ENCODE results near the gene CD151.

The CD151 gene

DNA sequence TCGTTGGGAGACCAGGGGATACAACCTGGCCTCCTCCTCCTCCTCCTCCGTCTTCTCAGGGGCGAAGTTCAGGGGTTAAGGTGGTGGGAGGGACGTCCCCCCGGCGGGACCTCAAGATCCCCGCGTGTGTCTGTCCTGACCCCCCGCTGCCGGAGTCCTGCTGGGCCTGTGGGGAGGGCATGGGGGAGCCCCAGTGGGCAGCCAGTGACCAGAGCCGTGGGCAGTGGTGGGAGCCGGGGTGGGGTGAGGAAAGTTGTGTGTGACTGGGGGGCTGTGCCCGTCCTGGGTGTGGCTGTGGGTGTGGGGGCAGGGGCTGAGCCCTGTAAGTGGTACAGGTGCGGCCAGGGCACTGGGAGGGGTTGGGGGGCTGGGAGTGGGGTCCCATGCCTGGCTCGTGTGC is 20.0 kb downstream of the CD151 start:
- Mint-ChIP-seq H3K27ac (no peak overlapping the region), H3K27me3 (no peaks in the 10 kb centered on the region), H3K36me3 (no peaks in the 10 kb centered on the region), H3K4me1 (peaks cover 4% of the 10 kb centered on the region), H3K4me3 (no peak overlapping the region), H3K9me3 (no peaks in the 10 kb centered on the region)

DNA sequence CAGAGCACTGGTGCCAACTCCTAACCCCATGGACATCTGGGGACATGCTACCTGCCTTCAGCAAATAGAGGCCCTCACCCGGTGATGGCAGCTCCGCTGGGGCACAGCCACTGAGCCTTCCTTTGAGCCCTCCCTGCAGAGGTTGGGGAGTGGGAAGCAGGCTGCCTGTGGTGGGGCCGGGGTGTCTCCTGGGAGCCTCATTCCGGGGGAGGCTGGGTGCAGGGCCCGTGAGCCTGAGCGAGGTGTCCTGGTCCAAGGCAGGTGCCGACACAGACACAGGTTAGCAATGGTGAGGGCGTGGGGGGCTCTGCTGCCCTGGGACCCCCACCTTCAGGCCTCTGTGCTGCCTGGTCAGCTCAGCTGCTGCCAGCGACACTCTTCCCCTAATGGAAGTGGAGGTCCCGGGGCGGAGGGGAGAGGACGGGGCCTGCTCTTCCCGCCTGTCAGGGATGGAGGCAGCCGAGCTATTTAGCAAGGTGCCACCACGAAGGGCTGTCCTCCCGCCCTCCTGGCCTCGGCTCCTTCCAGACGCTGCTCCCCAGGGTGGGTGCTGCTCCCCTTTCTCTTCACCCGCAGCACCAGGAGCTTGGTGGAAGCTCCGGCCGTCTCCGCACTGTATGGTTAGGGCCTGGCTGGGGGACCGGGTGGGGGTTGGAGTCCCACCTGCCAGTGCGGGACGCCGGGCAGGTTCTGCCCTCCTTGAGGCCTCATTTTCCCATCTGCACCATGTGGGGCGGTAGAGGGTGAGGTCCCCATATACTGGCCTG is 21.1 kb downstream of the CD151 start:
- Mint-ChIP-seq H3K9me3 (no peaks in the 10 kb centered on the region), H3K4me1 (no peaks in the 10 kb centered on the region), H3K4me3 (no peak overlapping the region), H3K27ac (no peak overlapping the region), H3K36me3 (no peaks in the 10 kb centered on the region), H3K27me3 (no peaks in the 10 kb centered on the region)

DNA sequence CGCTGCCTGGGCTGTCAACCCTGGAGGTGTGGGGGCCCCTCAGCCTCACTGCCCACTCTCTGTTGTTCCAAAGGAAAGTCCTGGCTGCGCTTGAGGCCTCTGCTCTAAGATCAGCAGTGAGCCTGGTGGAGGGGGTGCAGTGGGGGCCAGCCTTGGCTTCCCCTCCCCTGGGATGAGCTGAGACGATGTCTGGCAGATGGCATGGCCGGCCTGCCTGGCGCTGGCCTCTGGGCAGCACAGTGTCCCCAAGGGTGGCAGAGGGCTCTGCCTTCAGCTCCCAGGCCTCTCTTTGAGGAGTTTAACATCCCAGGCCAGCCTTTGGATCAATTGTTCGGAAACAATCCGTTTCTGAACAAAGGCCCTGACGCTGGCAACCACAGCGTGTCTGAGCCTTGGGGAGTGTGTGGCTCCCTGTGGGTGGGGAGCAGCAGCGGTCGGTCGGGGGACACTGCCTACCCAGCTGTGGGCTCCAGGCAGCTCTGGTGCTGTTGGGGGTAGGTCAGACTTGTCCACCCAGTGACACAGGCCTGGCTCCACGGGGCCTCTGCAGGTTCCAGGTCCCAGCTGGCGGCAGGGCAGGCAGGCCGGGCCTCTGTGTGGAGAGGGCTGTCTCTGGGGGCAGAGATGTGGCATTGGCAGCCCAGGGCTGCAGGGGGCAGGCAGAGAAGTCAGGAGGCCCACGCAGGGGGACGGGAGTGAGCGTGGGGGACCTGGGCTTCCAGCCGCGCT is 22.0 kb downstream of the CD151 start:
- no peaks in the 10 kb centered on the region for H3K9me3 Mint-ChIP-seq
- H3K27me3 Mint-ChIP-seq: no peaks in the 10 kb centered on the region
- H3K27ac Mint-ChIP-seq: no peak overlapping the region
- no peaks in the 10 kb centered on the region for H3K4me1 Mint-ChIP-seq
- no peak overlapping the region for H3K4me3 Mint-ChIP-seq
- no peaks in the 10 kb centered on the region for H3K36me3 Mint-ChIP-seq

DNA sequence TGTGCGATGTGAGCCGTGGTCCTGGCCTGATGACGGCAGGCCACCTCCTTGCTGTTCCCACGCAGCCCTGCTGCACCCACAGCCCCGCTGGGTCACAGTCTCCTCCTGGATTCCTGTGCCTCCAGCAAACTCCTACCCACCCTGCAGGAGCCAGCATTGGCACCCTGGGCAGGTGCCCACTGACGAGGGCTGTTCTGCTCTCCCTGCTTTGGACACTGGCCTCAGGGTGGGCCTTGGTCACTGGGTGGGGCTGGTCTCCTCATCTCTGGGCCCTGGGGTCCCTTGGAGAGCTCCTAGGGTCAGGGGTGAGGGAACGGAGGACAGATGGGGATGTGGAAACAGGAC is 22.6 kb downstream of the CD151 start:
- H3K9me3 Mint-ChIP-seq: no peaks in the 10 kb centered on the region
- no peaks in the 10 kb centered on the region for H3K27me3 Mint-ChIP-seq
- no peaks in the 10 kb centered on the region for H3K36me3 Mint-ChIP-seq
- no peak overlapping the region for H3K4me3 Mint-ChIP-seq
- no peaks in the 10 kb centered on the region for H3K4me1 Mint-ChIP-seq
- H3K27ac Mint-ChIP-seq: no peak overlapping the region

DNA sequence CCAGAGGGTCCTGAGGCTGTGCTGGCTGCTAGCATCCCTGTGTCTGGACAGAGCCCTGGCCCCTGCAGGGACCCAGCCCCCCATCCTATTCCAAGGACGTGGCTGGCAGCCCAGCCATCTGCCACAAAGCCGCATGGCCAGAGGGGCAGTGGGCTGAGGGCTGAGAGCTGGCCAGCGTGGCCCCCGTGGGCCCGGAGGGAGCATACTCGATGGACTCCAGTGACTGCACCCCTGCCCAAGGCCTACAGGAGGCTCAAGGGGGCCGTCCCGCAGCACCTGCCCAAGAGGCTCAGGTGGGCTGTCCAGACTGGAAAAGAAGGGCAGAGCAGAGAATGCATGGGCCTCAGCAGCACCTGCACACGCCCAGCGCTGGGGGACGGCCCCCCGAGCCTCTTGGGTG is 23.0 kb downstream of the CD151 start:
- H3K9me3 Mint-ChIP-seq: no peaks in the 10 kb centered on the region
- H3K4me3 Mint-ChIP-seq: no peak overlapping the region
- H3K4me1 Mint-ChIP-seq: no peaks in the 10 kb centered on the region
- no peaks in the 10 kb centered on the region for H3K27me3 Mint-ChIP-seq
- H3K36me3 Mint-ChIP-seq: no peaks in the 10 kb centered on the region
- H3K27ac Mint-ChIP-seq: peak overlapping the region; percentile 59

DNA sequence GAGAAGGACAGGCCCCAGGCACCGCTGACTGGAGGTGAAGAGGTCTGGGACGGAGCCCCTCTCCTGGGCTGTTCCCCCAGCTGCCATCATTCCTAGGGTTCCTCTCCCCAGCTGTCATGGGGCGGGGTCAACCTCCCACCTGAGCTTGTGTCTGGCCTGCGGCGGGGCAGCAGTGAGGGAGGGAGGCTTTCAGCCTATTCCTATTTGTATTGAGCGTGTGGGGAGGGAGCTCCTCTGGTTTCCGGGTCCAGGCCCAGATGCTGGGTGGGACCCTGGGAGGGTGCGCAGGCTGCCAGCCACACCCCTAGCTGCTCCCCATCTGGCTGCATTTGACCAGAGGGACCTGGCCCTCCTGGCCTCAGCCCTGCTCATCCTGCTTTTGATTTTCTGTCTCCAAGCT is 23.6 kb downstream of the CD151 start:
- Mint-ChIP-seq H3K27me3 (no peaks in the 10 kb centered on the region), H3K4me3 (no peak overlapping the region), H3K27ac (peak overlapping the region; percentile 59), H3K36me3 (no peaks in the 10 kb centered on the region), H3K4me1 (no peaks in the 10 kb centered on the region), H3K9me3 (no peaks in the 10 kb centered on the region)

DNA sequence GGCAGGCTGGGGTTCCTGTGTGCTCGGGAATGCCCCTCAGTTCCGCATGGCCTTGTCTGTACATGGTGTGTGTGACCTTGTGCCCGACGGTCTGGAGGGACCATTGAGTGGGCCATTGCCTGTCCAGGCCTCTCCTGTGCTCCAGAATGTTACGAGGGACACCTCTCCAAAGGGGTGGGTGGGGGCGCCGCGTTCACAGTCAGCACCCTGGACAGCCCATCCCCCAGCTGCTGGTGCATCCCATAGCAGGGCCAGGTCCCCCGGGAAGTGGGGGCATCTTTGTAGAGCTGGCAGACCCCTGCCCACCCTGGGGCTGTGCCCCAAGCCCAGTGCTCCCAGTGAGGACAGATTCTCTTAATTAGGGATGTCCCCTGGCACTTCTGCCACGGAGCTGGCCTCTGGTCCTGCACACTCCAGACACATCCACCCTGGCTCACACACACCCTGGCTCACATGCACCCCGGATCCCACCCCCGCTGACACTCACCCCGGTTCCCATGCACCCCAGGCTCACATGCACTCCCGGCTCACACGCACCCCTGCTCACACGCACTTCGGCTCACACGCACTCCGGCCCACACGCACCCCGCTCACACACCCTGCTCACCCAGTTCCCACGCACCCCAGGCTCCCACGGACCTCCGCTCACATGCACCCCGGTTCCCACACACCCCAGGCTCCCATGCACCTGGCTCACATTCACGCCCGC is 25.5 kb downstream of the CD151 start:
- no peaks in the 10 kb centered on the region for H3K4me1 Mint-ChIP-seq
- H3K27ac Mint-ChIP-seq: no peak overlapping the region
- no peaks in the 10 kb centered on the region for H3K27me3 Mint-ChIP-seq
- H3K36me3 Mint-ChIP-seq: no peaks in the 10 kb centered on the region
- no peak overlapping the region for H3K4me3 Mint-ChIP-seq
- no peaks in the 10 kb centered on the region for H3K9me3 Mint-ChIP-seq

DNA sequence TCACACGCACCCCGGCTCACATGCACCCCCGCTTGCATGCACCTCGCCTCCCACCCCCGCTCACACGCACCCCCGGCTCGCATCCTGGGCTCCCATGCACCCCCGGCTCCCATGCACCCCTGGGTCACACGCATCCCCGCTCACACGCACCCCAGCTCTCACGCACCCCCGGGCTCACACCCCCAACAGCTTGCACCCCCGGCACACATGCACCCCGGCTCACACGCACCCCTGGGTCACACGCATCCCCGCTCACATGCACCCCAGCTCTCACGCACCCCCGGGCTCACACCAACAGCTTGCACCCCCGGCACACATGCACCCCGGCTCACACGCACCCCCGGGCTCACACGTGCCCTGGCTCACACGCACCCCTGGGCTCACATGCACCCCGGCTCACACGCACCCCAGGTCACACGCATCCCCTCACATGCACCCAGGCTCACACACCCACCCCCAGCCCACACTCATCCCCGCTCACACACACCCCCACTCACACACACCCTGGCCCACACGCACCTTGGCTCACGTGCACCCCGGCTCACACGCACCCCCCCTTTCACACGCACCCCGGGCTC is 26.1 kb downstream of the CD151 start:
- no peak overlapping the region for H3K27ac Mint-ChIP-seq
- no peaks in the 10 kb centered on the region for H3K36me3 Mint-ChIP-seq
- H3K4me3 Mint-ChIP-seq: no peak overlapping the region
- H3K9me3 Mint-ChIP-seq: no peaks in the 10 kb centered on the region
- no peaks in the 10 kb centered on the region for H3K27me3 Mint-ChIP-seq
- no peaks in the 10 kb centered on the region for H3K4me1 Mint-ChIP-seq

DNA sequence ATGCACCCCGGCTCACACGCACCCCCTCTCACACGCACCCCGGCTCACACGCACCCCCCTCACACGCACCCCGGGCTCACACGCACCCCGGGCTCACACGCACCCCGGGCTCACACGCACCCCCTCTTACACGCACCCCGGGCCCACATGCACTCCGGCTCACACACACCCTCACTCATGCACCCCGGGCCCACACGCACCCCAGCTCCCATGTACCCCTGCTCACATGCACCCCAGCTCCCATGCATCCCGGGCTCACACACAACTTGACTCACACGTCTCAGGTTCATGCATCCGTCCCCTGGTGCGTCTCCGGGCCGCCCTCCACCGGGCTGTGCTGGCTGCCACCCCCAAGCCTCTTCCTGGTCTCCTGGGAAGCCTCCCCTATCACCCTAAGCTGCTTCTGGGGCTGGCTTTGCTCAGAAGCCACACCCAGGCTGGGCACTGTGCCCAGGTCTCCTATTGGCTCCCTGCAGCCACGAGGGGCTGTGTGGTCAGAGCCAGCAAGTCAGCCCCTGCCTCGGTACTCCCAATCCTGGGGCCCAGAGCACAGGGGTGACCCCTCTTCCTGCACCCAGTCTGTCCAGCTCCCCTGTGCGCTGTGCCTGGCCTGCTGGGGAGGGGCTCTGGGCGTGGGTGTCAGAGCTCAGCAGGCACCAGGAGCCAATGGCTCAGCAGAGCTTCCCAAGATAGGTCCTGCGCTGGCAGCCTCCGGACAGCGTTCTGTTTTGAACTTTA is 26.8 kb downstream of the CD151 start:
- peak overlapping the region; percentile 84 for H3K27ac Mint-ChIP-seq
- no peaks in the 10 kb centered on the region for H3K9me3 Mint-ChIP-seq
- no peaks in the 10 kb centered on the region for H3K36me3 Mint-ChIP-seq
- no peak overlapping the region for H3K4me3 Mint-ChIP-seq
- no peaks in the 10 kb centered on the region for H3K27me3 Mint-ChIP-seq
- H3K4me1 Mint-ChIP-seq: no peaks in the 10 kb centered on the region

DNA sequence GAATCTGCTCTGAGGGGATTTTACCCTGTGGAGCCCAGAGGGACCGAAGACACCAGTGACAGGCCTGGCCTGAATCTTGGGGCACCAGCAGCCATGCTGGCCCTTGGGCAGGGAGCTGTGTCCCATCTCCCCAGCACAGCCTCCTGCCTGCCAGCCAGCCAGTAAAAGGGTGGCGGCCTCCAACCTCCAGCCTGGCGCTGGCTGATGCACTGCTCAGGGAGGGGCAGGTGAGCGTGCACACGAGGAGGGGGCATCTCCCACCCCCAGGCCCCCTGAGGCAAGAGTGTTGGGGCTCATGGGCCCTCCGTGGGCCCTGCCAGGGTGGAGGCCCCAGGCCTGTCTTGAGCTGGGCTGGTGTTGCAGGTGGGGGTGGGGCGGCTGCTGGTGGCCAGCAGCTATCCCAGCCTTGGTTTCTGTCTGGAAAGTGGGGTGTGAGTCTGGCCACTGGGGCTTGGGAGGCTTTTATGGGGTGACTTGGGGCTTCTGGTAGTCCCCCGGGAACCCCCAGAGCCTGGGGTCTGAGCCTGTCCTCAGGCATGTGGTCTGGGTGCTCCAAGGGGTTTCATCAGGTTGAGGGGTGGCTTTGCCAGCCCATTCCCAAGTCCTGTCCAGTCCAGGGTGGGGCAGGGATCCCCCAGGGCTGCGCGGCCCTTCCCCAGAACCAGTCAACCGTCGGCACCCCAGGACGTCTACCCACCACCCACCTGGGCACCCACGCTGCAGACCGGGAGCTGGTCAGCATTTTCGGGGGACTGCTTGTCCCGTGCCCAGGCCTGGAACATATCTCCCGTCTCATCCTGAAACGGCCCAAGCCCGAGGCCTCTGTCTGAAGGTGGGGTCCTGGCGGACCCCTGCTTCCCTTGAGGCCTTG is 27.7 kb downstream of the CD151 start:
- H3K9me3 Mint-ChIP-seq: no peaks in the 10 kb centered on the region
- H3K36me3 Mint-ChIP-seq: no peaks in the 10 kb centered on the region
- H3K27me3 Mint-ChIP-seq: no peaks in the 10 kb centered on the region
- H3K27ac Mint-ChIP-seq: no peak overlapping the region
- no peak overlapping the region for H3K4me3 Mint-ChIP-seq
- H3K4me1 Mint-ChIP-seq: no peaks in the 10 kb centered on the region

DNA sequence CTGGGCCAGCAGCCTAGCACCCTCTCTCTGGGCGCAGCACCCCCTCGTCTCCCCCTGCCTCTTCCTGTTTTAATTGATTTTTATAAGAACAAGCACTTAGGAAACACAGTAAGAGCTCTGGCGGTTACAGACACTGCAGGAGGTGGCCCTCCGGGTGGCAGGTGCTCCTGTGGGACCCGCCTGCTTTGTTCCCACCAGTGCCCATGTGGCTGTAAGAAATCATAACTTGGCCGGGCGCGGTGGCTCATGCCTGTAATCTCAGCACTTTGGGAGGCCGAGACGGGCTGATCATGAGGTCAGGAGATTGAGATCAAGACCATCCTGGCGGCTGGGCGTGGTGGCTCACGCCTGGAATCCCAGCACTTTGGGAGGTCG is 28.3 kb downstream of the CD151 start:
- no peaks in the 10 kb centered on the region for H3K9me3 Mint-ChIP-seq
- no peaks in the 10 kb centered on the region for H3K27me3 Mint-ChIP-seq
- no peaks in the 10 kb centered on the region for H3K4me1 Mint-ChIP-seq
- H3K4me3 Mint-ChIP-seq: no peak overlapping the region
- H3K36me3 Mint-ChIP-seq: no peaks in the 10 kb centered on the region
- H3K27ac Mint-ChIP-seq: no peak overlapping the region

DNA sequence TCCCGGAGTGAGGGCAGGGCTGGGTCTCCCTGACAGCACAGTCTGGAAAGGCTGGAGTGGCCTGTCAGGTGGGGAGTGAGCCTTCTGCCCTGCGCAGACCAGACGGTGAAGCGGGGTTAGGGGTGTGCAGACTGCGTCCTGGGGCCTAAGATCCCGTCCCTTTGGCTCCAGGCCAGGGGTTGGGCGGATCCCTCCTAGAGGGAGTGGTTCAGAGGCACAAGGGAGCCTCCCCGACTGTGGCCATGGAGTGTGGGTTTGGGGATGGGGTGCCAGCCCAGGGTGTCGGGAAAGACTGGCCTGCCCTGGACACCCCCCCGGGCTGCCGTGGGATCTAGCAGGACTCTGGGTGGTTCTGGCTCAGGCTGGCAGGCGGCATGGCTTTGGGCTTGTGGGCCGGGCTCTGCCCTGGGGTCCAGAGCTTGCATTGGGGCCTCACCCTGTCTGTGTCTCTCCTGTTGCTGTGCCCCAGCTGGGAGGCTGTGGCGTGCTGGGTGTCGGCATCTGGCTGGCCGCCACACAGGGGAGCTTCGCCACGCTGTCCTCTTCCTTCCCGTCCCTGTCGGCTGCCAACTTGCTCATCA is 29.4 kb downstream of the CD151 start:
- Mint-ChIP-seq H3K4me3 (no peak overlapping the region), H3K36me3 (no peaks in the 10 kb centered on the region), H3K27me3 (no peaks in the 10 kb centered on the region), H3K27ac (no peak overlapping the region), H3K4me1 (no peaks in the 10 kb centered on the region), H3K9me3 (no peaks in the 10 kb centered on the region)

DNA sequence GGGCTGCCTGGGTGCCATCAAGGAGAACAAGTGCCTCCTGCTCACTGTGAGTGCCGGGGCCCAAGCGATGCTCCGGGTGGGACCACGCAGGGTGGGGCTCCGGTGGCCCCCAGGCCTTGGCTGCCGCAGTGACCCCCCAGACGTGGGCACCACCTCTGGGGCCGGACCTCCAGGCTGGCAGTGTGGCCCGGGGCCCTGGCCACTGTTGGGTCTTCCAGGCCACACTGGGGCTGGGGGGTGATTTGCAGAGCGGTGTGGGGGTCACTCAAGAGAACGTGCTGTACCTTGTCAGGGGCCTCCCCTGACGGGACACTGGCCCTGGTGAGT is 29.9 kb downstream of the CD151 start:
- H3K9me3 Mint-ChIP-seq: no peaks in the 10 kb centered on the region
- no peak overlapping the region for H3K4me3 Mint-ChIP-seq
- H3K27me3 Mint-ChIP-seq: no peaks in the 10 kb centered on the region
- no peaks in the 10 kb centered on the region for H3K36me3 Mint-ChIP-seq
- H3K4me1 Mint-ChIP-seq: no peaks in the 10 kb centered on the region
- H3K27ac Mint-ChIP-seq: no peak overlapping the region

DNA sequence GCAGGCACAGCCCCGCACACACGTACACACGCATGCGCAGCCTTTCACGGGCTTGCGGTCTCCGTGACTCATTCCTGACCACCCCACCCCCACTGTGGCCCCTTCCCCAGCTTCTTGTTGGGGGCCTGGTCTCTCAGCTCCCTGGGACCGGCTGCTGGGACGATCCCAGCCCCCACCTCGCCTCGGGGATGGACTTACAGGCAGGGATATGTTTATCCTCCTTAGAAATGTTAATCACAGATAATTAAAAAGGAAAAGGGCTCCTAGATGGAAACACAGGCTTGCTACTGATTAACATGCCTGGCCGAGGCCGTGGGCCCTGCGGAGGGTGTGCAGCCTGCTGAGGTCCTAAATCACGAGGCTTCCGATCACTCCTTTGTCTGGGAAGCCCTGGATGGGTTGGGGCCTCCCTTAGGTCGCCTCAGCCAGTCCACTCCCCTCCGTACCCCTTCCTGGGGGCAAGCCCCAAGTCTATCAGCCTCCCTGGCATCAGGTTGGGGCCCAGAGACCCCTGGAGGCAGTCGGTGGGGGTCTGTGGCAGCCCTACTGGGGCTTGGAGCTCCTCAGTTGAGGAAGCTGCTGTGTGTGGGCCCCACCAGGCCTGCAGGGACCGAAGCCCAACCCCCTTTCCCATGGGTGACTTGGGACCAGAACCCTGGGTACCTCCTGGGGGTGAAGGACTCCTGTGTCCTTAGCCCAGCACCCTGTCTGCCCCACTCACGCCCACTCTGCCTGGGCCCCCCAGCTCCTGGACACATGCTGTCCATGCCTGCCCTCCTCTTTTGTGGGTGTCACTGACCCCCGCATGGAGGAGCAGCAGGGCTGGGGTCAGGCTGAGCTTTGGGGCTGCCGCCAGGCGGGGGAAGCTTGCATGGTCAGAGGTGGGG is 30.5 kb downstream of the CD151 start:
- no peaks in the 10 kb centered on the region for H3K36me3 Mint-ChIP-seq
- no peaks in the 10 kb centered on the region for H3K27me3 Mint-ChIP-seq
- no peak overlapping the region for H3K4me3 Mint-ChIP-seq
- H3K27ac Mint-ChIP-seq: no peak overlapping the region
- H3K9me3 Mint-ChIP-seq: no peaks in the 10 kb centered on the region
- no peaks in the 10 kb centered on the region for H3K4me1 Mint-ChIP-seq

Measured in activated naive CD4-positive, alpha-beta T cell treated with anti-CD3 and anti-CD28 coated beads, Interleukin-2, amount 50 U/mL, for 24 hours (primary cell).